Progenitor cell of endocrine pancreas (in vitro differentiated cells): ENCODE measurements around the gene COL23A1. TPM values are rescaled to one million over a fixed set of nuclear protein-coding genes. Genes with fewer than 3 reads are reported as not detected.
A peak's percentile ranks its signal among the peaks of the same experiment; 100 is the strongest.

Experiments used
- DNase-seq: peaks from one replicate; pipeline ENCODE4 v3.0.0; 2021; ENCODE audit warnings: low spot score; ENCODE audit not compliant: unreplicated experiment
- H3K27ac Mint-ChIP-seq: 2 replicates; pipeline ENCODE4 v1.8.0; 2021; ENCODE audit warnings: mild to moderate bottlenecking, moderate library complexity, mixed read lengths
- H3K27me3 Mint-ChIP-seq: 2 replicates; pipeline ENCODE4 v1.8.0; 2021; ENCODE audit warnings: mixed read lengths
- H3K36me3 Mint-ChIP-seq: 2 replicates; pipeline ENCODE4 v1.8.0; 2022; ENCODE audit warnings: mixed read lengths; ENCODE audit not compliant: insufficient read depth
- H3K4me1 Mint-ChIP-seq: 2 replicates; pipeline ENCODE4 v1.8.0; 2021; ENCODE audit warnings: low read depth, mixed read lengths
- H3K4me3 Mint-ChIP-seq: 2 replicates; pipeline ENCODE4 v1.8.0; 2021; ENCODE audit warnings: low read depth, mild to moderate bottlenecking, moderate library complexity, mixed read lengths
- H3K9me3 Mint-ChIP-seq: 2 replicates; pipeline ENCODE4 v1.8.0; 2021; ENCODE audit warnings: low read depth, mixed read lengths
- total RNA-seq: library from RNA; stranded (reverse); gene quantifications from 2 replicates; pipeline ENCODE4 v1.2.1, GENCODE V29; 2021
- TF ChIP-seq, protein P1 (sequence below): fragments of 200-600 bp; sonication (generic); IDR thresholded peaks from one replicate; pipeline ENCODE4 v1.5.0; 2021; ENCODE audit warnings: antibody characterized with exemption, mild to moderate bottlenecking; ENCODE audit not compliant: unreplicated experiment

Gene COL23A1
- total RNA-seq, 1 donor from 2014 or later = 0.36 TPM

DNA sequence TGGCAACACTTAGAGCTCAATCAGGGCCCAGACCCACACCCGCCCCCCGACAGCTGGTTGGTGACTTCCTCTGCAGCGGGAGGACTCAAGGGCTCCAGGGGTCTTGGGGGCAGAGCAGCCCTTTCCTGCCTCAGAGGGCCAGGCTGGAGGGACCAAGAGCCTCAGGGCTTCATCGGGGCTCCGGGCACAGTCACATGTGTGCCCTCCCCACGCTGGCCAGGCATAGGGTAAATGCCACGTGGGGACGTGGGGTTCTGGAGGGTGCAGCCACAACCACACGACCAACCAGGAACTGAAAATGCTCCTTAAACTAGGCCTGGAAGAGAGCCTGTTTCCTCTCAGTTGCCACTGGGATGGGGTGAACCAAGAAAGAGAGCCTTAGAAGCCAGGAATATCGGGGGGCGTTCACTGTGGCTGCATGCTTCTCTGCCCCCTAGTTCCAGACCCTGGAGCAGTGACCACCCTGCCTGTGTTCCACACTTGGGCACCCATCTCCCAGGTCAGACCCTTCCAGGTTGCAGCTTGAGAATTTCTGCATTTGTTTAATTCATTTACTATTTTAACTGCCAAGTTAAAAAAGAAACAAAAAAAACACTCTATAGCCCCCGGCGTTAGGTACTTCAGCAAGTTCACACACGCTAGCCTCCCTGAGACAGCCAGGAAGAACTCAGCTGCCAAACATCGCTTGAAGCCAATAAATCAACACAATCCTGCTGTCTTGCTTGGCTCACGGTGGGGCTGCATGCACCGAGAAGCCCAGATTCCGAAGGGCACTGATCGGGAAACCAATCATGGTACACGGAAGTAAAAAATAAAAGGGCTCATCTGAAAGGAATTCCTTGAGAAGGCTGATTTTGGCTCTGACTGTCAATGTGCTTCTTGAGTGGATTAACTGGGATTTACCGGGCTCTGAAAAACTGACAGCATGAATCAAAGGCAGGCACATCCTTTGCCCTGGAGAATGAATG lies 301.5 kb downstream of the COL23A1 start:
- Mint-ChIP-seq H3K4me3 (no peak overlapping the region), H3K27me3 (peaks cover 32% of the 10 kb centered on the region), H3K4me1 (no peaks in the 10 kb centered on the region), H3K9me3 (peaks cover 5% of the 10 kb centered on the region), H3K36me3 (no peaks in the 10 kb centered on the region), H3K27ac (no peak overlapping the region)
- TF ChIP-seq, protein P1, sequence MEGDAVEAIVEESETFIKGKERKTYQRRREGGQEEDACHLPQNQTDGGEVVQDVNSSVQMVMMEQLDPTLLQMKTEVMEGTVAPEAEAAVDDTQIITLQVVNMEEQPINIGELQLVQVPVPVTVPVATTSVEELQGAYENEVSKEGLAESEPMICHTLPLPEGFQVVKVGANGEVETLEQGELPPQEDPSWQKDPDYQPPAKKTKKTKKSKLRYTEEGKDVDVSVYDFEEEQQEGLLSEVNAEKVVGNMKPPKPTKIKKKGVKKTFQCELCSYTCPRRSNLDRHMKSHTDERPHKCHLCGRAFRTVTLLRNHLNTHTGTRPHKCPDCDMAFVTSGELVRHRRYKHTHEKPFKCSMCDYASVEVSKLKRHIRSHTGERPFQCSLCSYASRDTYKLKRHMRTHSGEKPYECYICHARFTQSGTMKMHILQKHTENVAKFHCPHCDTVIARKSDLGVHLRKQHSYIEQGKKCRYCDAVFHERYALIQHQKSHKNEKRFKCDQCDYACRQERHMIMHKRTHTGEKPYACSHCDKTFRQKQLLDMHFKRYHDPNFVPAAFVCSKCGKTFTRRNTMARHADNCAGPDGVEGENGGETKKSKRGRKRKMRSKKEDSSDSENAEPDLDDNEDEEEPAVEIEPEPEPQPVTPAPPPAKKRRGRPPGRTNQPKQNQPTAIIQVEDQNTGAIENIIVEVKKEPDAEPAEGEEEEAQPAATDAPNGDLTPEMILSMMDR = no peak
- no peak for DNase-seq

DNA sequence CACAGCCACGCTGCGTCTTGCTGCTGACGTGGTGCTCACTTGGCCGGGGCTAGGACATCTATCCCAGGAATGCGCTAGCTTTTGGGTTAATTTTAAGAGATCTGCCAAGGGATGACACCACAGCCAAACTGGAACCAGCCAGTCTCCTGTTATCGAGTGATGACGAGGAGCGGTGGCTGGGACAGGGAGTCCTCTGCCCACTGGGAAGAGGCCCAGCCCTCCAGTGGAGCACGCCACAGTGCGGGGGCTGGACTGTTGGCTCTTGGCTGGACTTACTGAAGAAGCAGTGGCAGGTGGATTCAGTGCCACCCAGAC lies 302.4 kb downstream of the COL23A1 start:
- H3K9me3 Mint-ChIP-seq = peaks cover 6% of the 10 kb centered on the region
- TF ChIP-seq, protein P1 = no peak
- no peaks in the 10 kb centered on the region for H3K36me3 Mint-ChIP-seq
- no peak overlapping the region for H3K4me3 Mint-ChIP-seq
- peaks cover 28% of the 10 kb centered on the region for H3K27me3 Mint-ChIP-seq
- no peak overlapping the region for H3K27ac Mint-ChIP-seq
- peaks cover 4% of the 10 kb centered on the region for H3K4me1 Mint-ChIP-seq
- DNase-seq = no peak

DNA sequence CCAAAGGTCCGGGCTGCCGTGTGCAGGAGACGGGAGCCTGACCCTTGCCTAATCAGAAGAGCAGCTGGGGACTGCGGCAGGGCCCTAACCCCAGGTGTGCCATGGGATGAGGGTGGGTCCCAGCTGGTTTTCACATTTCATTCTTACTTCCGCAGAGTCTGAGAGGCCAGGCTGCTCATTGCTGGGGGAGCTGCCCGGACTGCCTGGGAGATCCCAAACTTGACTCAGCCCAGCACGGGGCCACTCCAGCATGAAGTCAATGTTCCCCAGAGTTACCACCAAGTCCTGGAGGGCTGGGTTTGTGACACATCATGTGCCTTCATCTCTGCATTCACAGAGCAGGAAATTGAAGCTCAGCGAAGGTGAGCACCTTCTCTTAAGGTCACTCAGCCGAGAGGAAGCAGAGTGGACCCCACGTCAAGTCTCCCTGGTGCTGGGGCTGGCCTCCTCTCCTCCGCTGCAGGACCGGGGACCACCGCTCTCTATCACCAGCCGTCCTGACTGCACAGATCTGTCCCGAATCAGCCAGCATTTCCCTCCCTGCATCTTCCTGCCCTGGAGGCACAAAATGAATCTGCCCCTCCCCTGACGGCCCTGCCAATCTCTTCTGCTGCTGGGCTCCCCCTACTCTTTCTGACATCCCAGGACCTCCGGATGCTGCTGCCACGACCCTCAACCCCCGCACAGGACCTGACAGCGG lies 303.0 kb downstream of the COL23A1 start:
- H3K9me3 Mint-ChIP-seq = peaks cover 6% of the 10 kb centered on the region
- H3K4me1 Mint-ChIP-seq = peaks cover 4% of the 10 kb centered on the region
- TF ChIP-seq, protein P1 = no peak
- DNase-seq = no peak
- H3K27me3 Mint-ChIP-seq = peaks cover 23% of the 10 kb centered on the region
- no peak overlapping the region for H3K4me3 Mint-ChIP-seq
- peak overlapping the region; percentile 8 for H3K27ac Mint-ChIP-seq
- H3K36me3 Mint-ChIP-seq = no peaks in the 10 kb centered on the region

DNA sequence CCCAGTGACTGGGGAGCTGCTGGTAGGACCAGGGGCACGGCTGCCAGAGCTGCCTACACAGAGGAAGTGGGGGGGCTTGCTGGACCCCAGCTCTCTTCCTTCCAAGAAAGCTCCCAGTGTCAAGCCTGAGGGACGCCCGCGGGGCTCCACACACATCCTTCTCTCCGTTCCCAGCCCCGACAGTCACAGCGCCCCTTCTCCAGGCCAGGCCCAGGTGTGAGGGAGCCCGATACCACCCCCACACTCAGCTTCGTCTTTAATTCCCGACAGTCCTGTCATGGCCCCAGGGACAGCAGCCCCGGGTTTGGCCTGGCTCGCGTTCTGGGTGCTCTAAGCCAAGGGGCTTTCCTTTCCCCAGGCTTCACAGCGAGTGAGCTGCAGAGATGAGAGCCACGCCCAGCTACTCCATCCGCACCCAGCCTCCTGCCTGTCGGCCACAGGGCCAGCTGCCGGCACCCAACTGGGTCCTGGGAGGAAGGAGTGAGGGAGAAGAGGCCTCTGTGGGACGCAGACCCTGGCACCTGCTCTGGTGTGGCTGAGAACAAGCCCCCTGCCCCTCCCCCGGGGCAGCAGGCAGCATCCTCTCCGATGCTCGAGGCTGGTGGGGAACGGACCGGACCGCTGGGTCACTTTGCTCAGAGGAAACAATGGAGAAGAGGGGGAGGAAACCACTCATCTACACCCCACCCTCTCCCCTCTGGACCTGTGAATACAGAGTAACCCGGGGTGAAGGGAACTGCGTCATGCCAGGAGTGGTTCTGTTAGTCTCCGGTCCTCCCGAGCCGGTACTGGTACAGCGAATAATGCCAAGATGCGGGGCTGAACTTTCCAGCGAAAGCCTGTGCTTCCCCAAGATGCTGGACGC lies 303.7 kb downstream of the COL23A1 start:
- Mint-ChIP-seq H3K4me3 (no peak overlapping the region), H3K27me3 (peaks cover 19% of the 10 kb centered on the region), H3K27ac (no peak overlapping the region), H3K36me3 (no peaks in the 10 kb centered on the region), H3K4me1 (peaks cover 4% of the 10 kb centered on the region), H3K9me3 (peaks cover 6% of the 10 kb centered on the region)
- DNase-seq = no peak
- TF ChIP-seq, protein P1 = no peak
